OCI-M2 (cell line): Measurements from ENCODE around the gene MCC.

ENCODE experiments used
- DNase-seq: peaks from one replicate; lab custom pipeline; 2025; ENCODE audit not compliant: unreplicated experiment; lab: John Stamatoyannopoulos, UW

The MCC gene

GRCh38 chr5:113157886-113158285 lies 330.4 kb downstream of the MCC start:
- DNase-seq, result no peak

- DNase-seq, result no peak
Measured at GRCh38 chr5:113156271-113156877, 331.9 kb downstream of the MCC start.

- DNase-seq, result no peak
Measured at GRCh38 chr5:113153512-113154097, 334.6 kb downstream of the MCC start.

- DNase-seq, result no peak
Measured at GRCh38 chr5:113152380-113152740, 335.9 kb downstream of the MCC start.

GRCh38 chr5:113151641-113152379 lies 336.4 kb downstream of the MCC start:
- DNase-seq, result no peak

GRCh38 chr5:113150821-113151220 lies 337.4 kb downstream of the MCC start:
- DNase-seq, result no peak

GRCh38 chr5:113150221-113150620 lies 338.0 kb downstream of the MCC start:
- DNase-seq, result no peak

GRCh38 chr5:113147537-113147936 lies 340.7 kb downstream of the MCC start:
- DNase-seq, result no peak

- no peak for DNase-seq
Measured at GRCh38 chr5:113147101-113147508, 341.1 kb downstream of the MCC start.

- no peak for DNase-seq
Measured at GRCh38 chr5:113145757-113146387, 342.4 kb downstream of the MCC start.

- no peak for DNase-seq
Measured at GRCh38 chr5:113142186-113142585, 346.1 kb downstream of the MCC start.

- no peak for DNase-seq
Measured at GRCh38 chr5:113140837-113141671, 347.2 kb downstream of the MCC start.

- no peak for DNase-seq
Measured at GRCh38 chr5:113133211-113133975, 354.9 kb downstream of the MCC start.

GRCh38 chr5:113132564-113132963 lies 355.7 kb downstream of the MCC start:
- no peak for DNase-seq

- DNase-seq, result no peak
Measured at GRCh38 chr5:113128641-113129330, 359.5 kb downstream of the MCC start.

GRCh38 chr5:113128082-113128481 lies 360.2 kb downstream of the MCC start:
- no peak for DNase-seq

- DNase-seq, result no peak
Measured at GRCh38 chr5:113127021-113127420, 361.2 kb downstream of the MCC start.

GRCh38 chr5:113125371-113125770 lies 362.9 kb downstream of the MCC start:
- DNase-seq, result no peak

- no peak for DNase-seq
Measured at GRCh38 chr5:113124914-113125313, 363.3 kb downstream of the MCC start.

GRCh38 chr5:113124265-113124664 lies 364.0 kb downstream of the MCC start:
- no peak for DNase-seq
